Measurements from ENCODE around the gene SRGAP2B. TPM values are rescaled to one million over a fixed set of nuclear protein-coding genes. Genes with fewer than 3 reads are reported as not detected.
"Not testable (repeated sequence)": the region's sequence is repeated elsewhere in the genome, so short reads cannot be mapped to it uniquely, and the experiment has no call there.

The SRGAP2B gene
- polyA plus RNA-seq, 4 donors = 13.2 to 40.3 (median 31.6) TPM

- DNase-seq (ENCODE audit: low read depth in 4 of 4, low spot score in 3 of 4) = not testable (repeated sequence)
These were observed 1.5 kb downstream of the SRGAP2B start for GRCh38 chr1:145093517-145094149.

- not testable (repeated sequence) for DNase-seq (ENCODE audit: low read depth in 4 of 4, low spot score in 3 of 4)
These were observed 12.5 kb downstream of the SRGAP2B start for GRCh38 chr1:145082483-145083255.

GRCh38 chr1:145080193-145080592 lies 14.9 kb downstream of the SRGAP2B start:
- DNase-seq (ENCODE audit: low read depth in 4 of 4, low spot score in 3 of 4) = not testable (repeated sequence)

- DNase-seq (ENCODE audit: low read depth in 4 of 4, low spot score in 3 of 4) = not testable (repeated sequence)
These were observed 15.4 kb downstream of the SRGAP2B start for GRCh38 chr1:145079737-145080136.

GRCh38 chr1:145078787-145079370 lies 16.2 kb downstream of the SRGAP2B start:
- DNase-seq (ENCODE audit: low read depth in 4 of 4, low spot score in 3 of 4) = not testable (repeated sequence)

GRCh38 chr1:145077872-145078786 lies 17.0 kb downstream of the SRGAP2B start:
- DNase-seq (ENCODE audit: low read depth in 4 of 4, low spot score in 3 of 4) = not testable (repeated sequence)

GRCh38 chr1:145076877-145077276 lies 18.3 kb downstream of the SRGAP2B start:
- DNase-seq (ENCODE audit: low read depth in 4 of 4, low spot score in 3 of 4) = not testable (repeated sequence)

- not testable (repeated sequence) for DNase-seq (ENCODE audit: low read depth in 4 of 4, low spot score in 3 of 4)
These were observed 21.0 kb downstream of the SRGAP2B start for GRCh38 chr1:145074021-145074559.

GRCh38 chr1:145071569-145071968 lies 23.6 kb downstream of the SRGAP2B start:
- not testable (repeated sequence) for DNase-seq (ENCODE audit: low read depth in 4 of 4, low spot score in 3 of 4)

- not testable (repeated sequence) for DNase-seq (ENCODE audit: low read depth in 4 of 4, low spot score in 3 of 4)
These were observed 28.6 kb downstream of the SRGAP2B start for GRCh38 chr1:145066486-145066885.

GRCh38 chr1:145065194-145065826 lies 29.8 kb downstream of the SRGAP2B start:
- not testable (repeated sequence) for DNase-seq (ENCODE audit: low read depth in 4 of 4, low spot score in 3 of 4)

GRCh38 chr1:145063941-145064648 lies 31.0 kb downstream of the SRGAP2B start:
- not testable (repeated sequence) for DNase-seq (ENCODE audit: low read depth in 4 of 4, low spot score in 3 of 4)

GRCh38 chr1:145063285-145063684 lies 31.8 kb downstream of the SRGAP2B start:
- DNase-seq (ENCODE audit: low read depth in 4 of 4, low spot score in 3 of 4) = not testable (repeated sequence)

GRCh38 chr1:145058184-145058583 lies 36.9 kb downstream of the SRGAP2B start:
- DNase-seq (ENCODE audit: low read depth in 4 of 4, low spot score in 3 of 4) = not testable (repeated sequence)

GRCh38 chr1:145055217-145055760 lies 39.8 kb downstream of the SRGAP2B start:
- DNase-seq (ENCODE audit: low read depth in 4 of 4, low spot score in 3 of 4) = not testable (repeated sequence)

GRCh38 chr1:145053428-145053827 lies 41.7 kb downstream of the SRGAP2B start:
- DNase-seq (ENCODE audit: low read depth in 4 of 4, low spot score in 3 of 4) = not testable (repeated sequence)

GRCh38 chr1:145052019-145052776 lies 42.9 kb downstream of the SRGAP2B start:
- not testable (repeated sequence) for DNase-seq (ENCODE audit: low read depth in 4 of 4, low spot score in 3 of 4)

Measured in left renal pelvis (tissue), 4 donors.